Ovary (tissue), 9 donors: Measurements from ENCODE around the gene PRDX5. TPM values are rescaled to one million over a fixed set of nuclear protein-coding genes. Genes with fewer than 3 reads are reported as not detected.

Experiments
- DNase-seq, 5 donors: peaks; one replicate each; pipeline ENCODE4 v3.0.0-alpha.2; 2019 to 2020
- H3K27ac ChIP-seq, 2 donors: fragments of 200-600 bp; one replicate each; pipeline versions ENCODE4 v1.5.1 to v1.8.0; 2019 to 2022
- H3K27me3 ChIP-seq: fragments of 200-600 bp; one replicate; pipeline ENCODE4 v1.8.0; 2022
- H3K36me3 ChIP-seq: fragments of 200-600 bp; sonication (generic); one replicate; pipeline ENCODE4 v1.5.1; 2019
- H3K4me1 ChIP-seq: one replicate; pipeline ENCODE4 v1.8.1; 2013; ENCODE audit warnings: mild to moderate bottlenecking, moderate library complexity; ENCODE audit not compliant: insufficient read depth
- H3K4me3 ChIP-seq: fragments of 200-600 bp; sonication (generic); one replicate; pipeline ENCODE4 v1.5.1; 2017
- H3K9me3 ChIP-seq, 2 donors: fragments of 200-600 bp in 1 of 2; sonication (generic) in 1 of 2; one replicate each; pipeline versions ENCODE4 v1.5.1 to v1.8.1; 2013 to 2019; ENCODE audit warnings: mild to moderate bottlenecking in 1 of 2, moderate library complexity in 1 of 2
- CTCF ChIP-seq, 3 donors: fragments of 450-650 bp in 2 of 3; fragments of 200-600 bp in 1 of 3; IDR thresholded peaks; one replicate each; pipeline versions ENCODE4 v1.5.1 to v1.8.0; 2016 to 2022; ENCODE audit warnings: antibody characterized with exemption in 3 of 3, mild to moderate bottlenecking in 1 of 3
- EP300 ChIP-seq: sonication (generic); formaldehyde crosslinking; IDR thresholded peaks from one replicate; pipeline ENCODE4 v1.6.1; 2017; ENCODE audit warnings: antibody characterized with exemption
- POLR2A ChIP-seq: fragments of 450-650 bp; IDR thresholded peaks from one replicate; pipeline ENCODE4 v1.6.1; 2017; ENCODE audit warnings: antibody characterized with exemption, mild to moderate bottlenecking, moderate library complexity
- WGBS, 3 donors: extraction: QIAGEN DNeasy Blood & Tissue Kit in 1 of 3; methylation state at CpG; one replicate each; pipeline versions ENCODE4 v1.1.5 to v1.1.7; 2013 to 2017; 5-methylcytosine and 5-hydroxymethylcytosine counted together
- intact Hi-C, 4 donors: fragments of 100-400 bp; cut with DNase I; formaldehyde crosslinking; loops; one replicate each; pipeline versions ENCODE4 v1.11.0 to v1.15.1; 2022 to 2023
- polyA plus RNA-seq, 2 donors: library from polyadenylated mRNA; stranded (reverse); fragments of 200-250 nt in 1 of 2; fragments of 350-450 nt in 1 of 2; fragmentation: Illumina TruSeq in 1 of 2; extraction: RNeasy Lipid Tissue Mini Kit (QIAGEN cat#74804) in 1 of 2; gene quantifications; one replicate each; pipeline ENCODE4 v1.2.3, GENCODE V29; 2013 to 2014
- total RNA-seq, 7 donors: library from RNA; depleted of rRNA in 2 of 7; stranded (reverse); fragments of >200 nt in 2 of 7; fragmentation: NEBNext Ultra II Directional in 3 of 7; extraction: Animal tissue kit (Norgen Biotek cat#: 25700) in 3 of 7; gene quantifications; one replicate each; pipeline versions ENCODE4 v1.1.0 to v1.2.4, GENCODE V29; 2016 to 2023
- donor health status: DM: no; HTN: no; CAD: no; lungs with moderate emphysema.
- donor health status: DM: no; HTN: no; CAD: no.
- donor health status: Bipolar disorder and iron deficiency.
- donor health status: DM: yes; HTN: yes; CAD: no.
- donor health status: DM: no; HTN: no; CAD: no.
- donor health status: DM: yes; HTN: yes; CAD: no.

The PRDX5 gene
- total and polyA plus RNA-seq, 9 donors: 160 to 400 (median 225) TPM

- WGBS, 3 donors: 82 to 91% (median 89%) methylated on average over 15 of the region's 15 CpGs
- Histone ChIP-seq H3K27ac (no peak overlapping the region), H3K4me3 (no peak overlapping the region), H3K36me3 (no peaks in the 10 kb centered on the region), H3K4me1 (no peaks in the 10 kb centered on the region), H3K27me3 (no peaks in the 10 kb centered on the region), H3K9me3 (no peaks in the 10 kb centered on the region)
- peak in 1 of 5 donors; percentile 29 for DNase-seq
- intact Hi-C loops: no loop called here
- no peak for TF ChIP-seq POLR2A
- no peak for TF ChIP-seq CTCF (IDR thresholded peaks at IDR 0.05)
- no peak for TF ChIP-seq EP300
Observed at GRCh38 chr11:64275031-64275800, 42.7 kb upstream of the PRDX5 start.

GRCh38 chr11:64275841-64276240, 42.1 kb upstream of the PRDX5 start:
- no peaks in the 10 kb centered on the region for H3K4me1 ChIP-seq
- H3K9me3 ChIP-seq: no peaks in the 10 kb centered on the region
- no peak for DNase-seq
- H3K27me3 ChIP-seq: no peaks in the 10 kb centered on the region
- no peak overlapping the region for H3K4me3 ChIP-seq
- TF ChIP-seq CTCF (IDR thresholded peaks at IDR 0.05) (no peak), POLR2A (no peak), EP300 (no peak)
- H3K27ac ChIP-seq: no peak overlapping the region
- H3K36me3 ChIP-seq: no peaks in the 10 kb centered on the region
- WGBS, 3 donors: 60 to 84% (median 65%) methylated on average over 2 of the region's 2 CpGs
- intact Hi-C loops: no loop called here

- no peaks in the 10 kb centered on the region for H3K9me3 ChIP-seq
- no peak overlapping the region for H3K27ac ChIP-seq
- 77 to 85% (median 84%) methylated on average over 17 of the region's 17 CpGs for WGBS, 3 donors
- no peaks in the 10 kb centered on the region for H3K27me3 ChIP-seq
- no peaks in the 10 kb centered on the region for H3K4me1 ChIP-seq
- H3K4me3 ChIP-seq: no peak overlapping the region
- intact Hi-C loops: no loop called here
- H3K36me3 ChIP-seq: no peaks in the 10 kb centered on the region
- peak in 1 of 5 donors; percentile 27 for DNase-seq
- no peak for TF ChIP-seq POLR2A
- no peak for TF ChIP-seq EP300
- no peak for TF ChIP-seq CTCF (IDR thresholded peaks at IDR 0.05)
Observed at GRCh38 chr11:64276653-64277431, 41.1 kb upstream of the PRDX5 start.

GRCh38 chr11:64278576-64279190, 39.2 kb upstream of the PRDX5 start:
- Histone ChIP-seq H3K4me3 (no peak overlapping the region), H3K4me1 (peaks cover 5% of the 10 kb centered on the region), H3K27me3 (no peaks in the 10 kb centered on the region), H3K9me3 (no peaks in the 10 kb centered on the region), H3K36me3 (no peaks in the 10 kb centered on the region), H3K27ac (peak overlapping the region in 1 of 2 donors; percentile 6)
- DNase-seq: peak in 1 of 5 donors; percentile 20
- intact Hi-C loops: no loop called here
- TF ChIP-seq EP300: no peak
- no peak for TF ChIP-seq POLR2A
- TF ChIP-seq CTCF (IDR thresholded peaks at IDR 0.05): no peak
- 74 to 79% (median 78%) methylated on average over 8 of the region's 8 CpGs for WGBS, 3 donors
